ENCODE results near the gene INPP5A. TPM values are rescaled to one million over a fixed set of nuclear protein-coding genes. Genes with fewer than 3 reads are reported as not detected.
A peak's percentile ranks its signal among the peaks of the same experiment; 100 is the strongest.
"Not testable (repeated sequence)": the region's sequence is repeated elsewhere in the genome, so short reads cannot be mapped to it uniquely, and the experiment has no call there.

INPP5A gene
- total RNA-seq, 1 experiment from 2014 or later = 44.5 TPM

- peaks cover 21% of the 10 kb centered on the region for H3K36me3 Mint-ChIP-seq (ENCODE audit: insufficient read depth, unreplicated experiment)
- no peak for TF ChIP-seq CTCF (IDR thresholded peaks at IDR 0.05; ENCODE audit: insufficient read depth in 1 of 2, low read depth in 1 of 2, low read length in 1 of 2, severe bottlenecking in 1 of 2, unreplicated experiment in 1 of 2)
- Histone ChIP-seq H3K9me3 (peaks cover 23% of the 10 kb centered on the region), H3K36me3 (ENCODE audit: control insufficient read depth, insufficient read depth, low read length) (no peaks in the 10 kb centered on the region), H3K4me3 (ENCODE audit: low read depth, low read length) (no peak overlapping the region), H3K4me1 (peaks cover 29% of the 10 kb centered on the region), H3K27me3 (replicated peaks; ENCODE audit: control insufficient read depth, insufficient read depth, low read length) (no peaks in the 10 kb centered on the region)
- CTCF ChIA-PET = no interaction called here
- POLR2A ChIA-PET = no interaction called here
- H3K27me3 Mint-ChIP-seq (ENCODE audit: insufficient read depth, unreplicated experiment) = no peaks in the 10 kb centered on the region
- no peak overlapping the region for H3K4me3 Mint-ChIP-seq (ENCODE audit: unreplicated experiment)
- peaks cover 31% of the 10 kb centered on the region for H3K9me3 Mint-ChIP-seq (ENCODE audit: unreplicated experiment)
- H3K27ac Mint-ChIP-seq (ENCODE audit: unreplicated experiment) = no peak overlapping the region
- H3K4me1 Mint-ChIP-seq (ENCODE audit: low read depth, unreplicated experiment) = peaks cover 40% of the 10 kb centered on the region
- intact Hi-C loops (cut with micrococcal nuclease; ENCODE audit: unreplicated experiment) = no loop called here
- no TSS peak for BruUV-seq (replicated peaks)
- no peak for DNase-seq
Measured at GRCh38 chr10:132596742-132597279, 59.2 kb downstream of the INPP5A start.

- Histone ChIP-seq H3K9me3 (peaks cover 23% of the 10 kb centered on the region), H3K4me3 (ENCODE audit: low read depth, low read length) (no peak overlapping the region), H3K4me1 (peaks cover 21% of the 10 kb centered on the region), H3K27me3 (replicated peaks; ENCODE audit: control insufficient read depth, insufficient read depth, low read length) (no peaks in the 10 kb centered on the region), H3K36me3 (ENCODE audit: control insufficient read depth, insufficient read depth, low read length) (no peaks in the 10 kb centered on the region)
- no peak for DNase-seq
- CTCF ChIA-PET = no interaction called here
- H3K9me3 Mint-ChIP-seq (ENCODE audit: unreplicated experiment) = peaks cover 32% of the 10 kb centered on the region
- no TSS peak for BruUV-seq (replicated peaks)
- H3K4me1 Mint-ChIP-seq (ENCODE audit: low read depth, unreplicated experiment) = peaks cover 36% of the 10 kb centered on the region
- H3K36me3 Mint-ChIP-seq (ENCODE audit: insufficient read depth, unreplicated experiment) = peaks cover 21% of the 10 kb centered on the region
- H3K27me3 Mint-ChIP-seq (ENCODE audit: insufficient read depth, unreplicated experiment) = no peaks in the 10 kb centered on the region
- TF ChIP-seq CTCF (IDR thresholded peaks at IDR 0.05; ENCODE audit: insufficient read depth in 1 of 2, low read depth in 1 of 2, low read length in 1 of 2, severe bottlenecking in 1 of 2, unreplicated experiment in 1 of 2) = no peak
- intact Hi-C loops (cut with micrococcal nuclease; ENCODE audit: unreplicated experiment) = no loop called here
- POLR2A ChIA-PET = no interaction called here
- H3K27ac Mint-ChIP-seq (ENCODE audit: unreplicated experiment) = no peak overlapping the region
- no peak overlapping the region for H3K4me3 Mint-ChIP-seq (ENCODE audit: unreplicated experiment)
Measured at GRCh38 chr10:132597654-132598053, 60.1 kb downstream of the INPP5A start.

GRCh38 chr10:132599023-132599618 lies 61.5 kb downstream of the INPP5A start:
- POLR2A ChIA-PET; H3K4me1 ChIP-seq; BruUV-seq (replicated peaks); H3K36me3 ChIP-seq (ENCODE audit: control insufficient read depth, insufficient read depth, low read length); H3K27ac Mint-ChIP-seq (ENCODE audit: unreplicated experiment); CTCF ChIA-PET; H3K27me3 ChIP-seq (replicated peaks; ENCODE audit: control insufficient read depth, insufficient read depth, low read length); H3K27me3 Mint-ChIP-seq (ENCODE audit: insufficient read depth, unreplicated experiment); H3K4me3 Mint-ChIP-seq (ENCODE audit: unreplicated experiment); intact Hi-C loops (cut with micrococcal nuclease; ENCODE audit: unreplicated experiment); H3K4me3 ChIP-seq (ENCODE audit: low read depth, low read length): not testable (repeated sequence)
- Mint-ChIP-seq H3K36me3 (ENCODE audit: insufficient read depth, unreplicated experiment) (peaks cover 21% of the 10 kb centered on the region), H3K9me3 (ENCODE audit: unreplicated experiment) (peaks cover 32% of the 10 kb centered on the region), H3K4me1 (ENCODE audit: low read depth, unreplicated experiment) (peaks cover 21% of the 10 kb centered on the region)
- peaks cover 26% of the 10 kb centered on the region for H3K9me3 ChIP-seq
- peak in 1 of 2 experiments; percentile 24 for DNase-seq
